Esophagus mucosa (tissue), 1 donor: Measurements from ENCODE around the gene LDHAL6A. TPM values are rescaled to one million over a fixed set of nuclear protein-coding genes. Genes with fewer than 3 reads are reported as not detected.

Experiments used
- ATAC-seq: fragments of 200-7000 bp; cut with Tn5 transposase; one replicate; pipeline ENCODE4 v1.9.1; 2020
- total RNA-seq: library from RNA; stranded (reverse); gene quantifications from one replicate; pipeline ENCODE4 v1.2.4, GENCODE V29; 2023
- donor health status: DM: yes; HTN: yes; CAD: no.

The LDHAL6A gene
- total RNA-seq = not detected

- no peak for ATAC-seq
Observed at GRCh38 chr11:18455686-18456372, at the start of gene LDHAL6A. TSS of gene LDHAL6A (plus strand) at chr11:18455856. CDS start at chr11:18456681, 825 bp downstream.

DNA sequence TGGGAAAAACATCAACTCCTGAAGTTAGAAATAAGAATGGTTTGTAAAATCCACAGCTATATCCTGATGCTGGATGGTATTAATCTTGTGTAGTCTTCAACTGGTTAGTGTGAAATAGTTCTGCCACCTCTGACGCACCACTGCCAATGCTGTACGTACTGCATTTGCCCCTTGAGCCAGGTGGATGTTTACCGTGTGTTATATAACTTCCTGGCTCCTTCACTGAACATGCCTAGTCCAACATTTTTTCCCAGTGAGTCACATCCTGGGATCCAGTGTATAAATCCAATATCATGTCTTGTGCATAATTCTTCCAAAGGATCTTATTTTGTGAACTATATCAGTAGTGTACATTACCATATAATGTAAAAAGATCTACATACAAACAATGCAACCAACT is 48.3 kb upstream of the LDHAL6A start:
- peak; percentile 55 for ATAC-seq

DNA sequence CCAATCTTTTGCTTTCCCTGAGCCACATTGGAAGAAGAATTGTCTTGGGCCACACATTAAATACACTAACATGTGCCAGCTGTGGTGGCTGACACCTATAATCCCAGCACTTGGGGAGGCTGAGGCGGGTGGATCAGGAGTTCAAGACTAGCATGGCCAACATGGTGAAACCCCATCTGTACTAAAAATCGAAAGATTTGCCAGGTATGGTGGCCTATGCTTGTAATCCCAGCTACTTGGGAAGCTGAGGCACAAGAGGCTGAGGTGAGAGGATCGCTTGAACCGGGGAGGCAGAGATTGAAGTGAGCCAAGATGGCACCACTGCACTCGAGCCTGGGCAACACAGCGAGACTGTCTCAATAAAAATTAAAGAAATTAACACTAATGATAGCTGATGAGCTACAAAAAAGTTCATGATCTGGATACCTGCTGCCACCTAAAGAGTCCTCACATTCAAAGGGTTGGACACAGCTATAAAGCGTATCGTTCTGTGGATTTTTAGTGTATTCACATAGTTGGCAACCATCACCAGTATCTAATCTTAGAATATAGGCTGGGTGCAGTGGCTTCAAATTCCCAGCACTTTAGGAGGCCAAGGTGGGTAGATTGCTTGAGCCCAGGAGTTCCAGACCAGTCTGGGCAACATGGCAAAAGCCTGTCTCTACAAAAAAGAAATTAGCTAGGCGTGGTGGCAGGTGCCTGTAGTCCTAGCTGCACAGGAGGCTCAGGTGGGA is 46.9 kb upstream of the LDHAL6A start:
- ATAC-seq = peak; percentile 22

DNA sequence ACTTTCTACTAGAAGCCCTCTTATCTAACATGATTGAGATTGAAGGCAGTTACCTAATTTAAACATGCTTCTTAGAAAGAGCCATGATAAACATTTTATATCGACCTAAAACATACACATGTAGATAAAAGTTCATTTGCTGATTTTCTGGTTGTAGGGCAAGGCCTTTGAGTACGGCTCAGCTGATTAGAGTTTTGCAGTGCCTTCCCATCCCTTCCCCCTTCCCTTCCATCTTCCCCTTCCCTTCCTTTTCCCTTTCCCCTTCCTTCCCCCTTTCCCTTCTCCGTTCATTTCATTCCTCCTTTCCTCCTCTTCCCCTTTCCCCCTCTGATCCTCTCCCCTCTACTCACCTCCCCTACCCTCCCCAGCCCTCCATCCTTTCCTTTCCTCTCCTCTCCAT is 39.2 kb upstream of the LDHAL6A start:
- no peak for ATAC-seq

DNA sequence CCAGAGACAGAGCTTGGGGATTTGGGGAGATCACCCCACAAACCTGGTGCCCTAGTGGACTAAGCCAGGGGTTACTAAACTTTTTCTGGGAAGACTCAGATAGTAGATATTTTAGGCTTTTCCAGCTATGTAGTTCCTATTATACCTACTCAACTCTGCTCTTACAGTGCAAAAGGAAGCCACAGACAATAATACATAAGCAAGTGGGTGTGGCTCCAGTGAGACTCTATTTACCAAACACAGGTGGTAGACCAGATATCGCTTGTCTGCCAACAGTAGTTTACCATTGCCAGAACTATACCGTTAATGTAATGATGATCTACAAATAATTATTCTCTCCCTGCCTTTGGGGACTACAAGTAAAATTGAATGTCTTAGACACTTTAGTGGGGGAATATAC is 36.6 kb upstream of the LDHAL6A start:
- ATAC-seq = no peak

GRCh38 chr11:18420067-18420466 is 35.6 kb upstream of the LDHAL6A start:
- ATAC-seq = no peak

- no peak for ATAC-seq
Observed at GRCh38 chr11:18427240-18427639, 28.4 kb upstream of the LDHAL6A start.

GRCh38 chr11:18429332-18429731 is 26.3 kb upstream of the LDHAL6A start:
- no peak for ATAC-seq

GRCh38 chr11:18438691-18439090 is 17.0 kb upstream of the LDHAL6A start:
- ATAC-seq = no peak

DNA sequence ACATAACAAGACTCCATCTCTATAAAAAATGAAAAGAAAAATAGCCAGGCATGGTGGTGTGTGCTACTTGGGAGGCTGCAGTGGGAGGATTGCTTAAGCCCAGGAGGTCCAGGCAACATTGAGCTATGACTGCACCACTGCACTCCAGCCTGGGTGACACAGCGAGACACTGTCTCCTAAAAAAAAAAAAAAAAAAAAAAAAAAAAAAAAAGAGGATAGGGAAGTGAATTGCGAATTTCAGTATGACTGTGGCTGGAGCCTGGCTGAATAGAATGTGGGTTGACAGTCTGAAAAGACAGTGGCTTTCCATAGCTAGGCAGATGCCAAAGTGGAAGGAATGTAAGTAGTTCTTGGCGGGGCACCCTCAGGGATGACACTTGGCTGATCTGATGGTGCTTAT is 6.4 kb upstream of the LDHAL6A start:
- no peak for ATAC-seq

DNA sequence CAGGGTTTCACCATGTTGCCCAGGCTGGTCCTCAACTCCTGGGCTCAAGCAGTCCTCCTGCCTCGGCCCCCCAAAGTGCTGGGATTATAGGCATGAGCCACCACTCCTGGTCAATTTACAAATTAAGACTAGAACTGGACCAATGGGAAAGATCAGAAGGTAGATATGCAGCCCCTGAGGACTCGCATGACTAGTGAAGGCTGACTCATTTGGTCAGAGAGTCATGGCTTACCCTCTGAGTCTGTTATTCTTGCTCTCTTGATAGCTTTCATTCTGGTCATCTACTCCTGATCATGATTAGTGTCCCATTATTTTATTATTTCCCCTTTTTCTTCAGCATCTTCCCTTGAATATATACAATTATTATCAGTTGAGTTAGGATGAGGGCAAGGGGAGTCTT is 2.7 kb upstream of the LDHAL6A start:
- ATAC-seq = no peak

- ATAC-seq = peak; percentile 81
Observed at GRCh38 chr11:18457450-18457849, 1.8 kb downstream of the LDHAL6A start.

GRCh38 chr11:18459634-18460033 is 4.0 kb downstream of the LDHAL6A start:
- ATAC-seq = no peak

DNA sequence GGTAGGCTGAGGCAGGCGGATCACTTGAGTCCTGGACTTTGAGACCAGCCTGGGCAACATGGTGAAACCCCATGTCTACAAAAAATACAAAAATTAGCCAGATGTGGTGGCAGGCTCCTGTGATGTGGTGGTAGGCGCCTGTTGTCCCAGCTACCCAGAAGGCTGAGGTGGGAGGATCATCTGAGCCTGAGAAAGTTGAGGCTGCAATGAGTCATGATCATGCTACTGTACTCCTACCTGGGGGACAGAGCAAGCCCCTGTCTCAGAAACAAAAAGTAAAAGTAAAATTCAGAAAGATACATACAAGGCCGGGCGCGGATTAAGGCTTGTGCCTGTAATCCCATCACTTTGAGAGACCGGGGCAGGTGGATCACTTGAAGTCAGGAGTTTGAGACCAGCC is 6.3 kb downstream of the LDHAL6A start:
- ATAC-seq = no peak

- no peak for ATAC-seq
Observed at GRCh38 chr11:18463439-18463838, 7.8 kb downstream of the LDHAL6A start.

GRCh38 chr11:18466402-18466801 is 10.7 kb downstream of the LDHAL6A start:
- no peak for ATAC-seq

DNA sequence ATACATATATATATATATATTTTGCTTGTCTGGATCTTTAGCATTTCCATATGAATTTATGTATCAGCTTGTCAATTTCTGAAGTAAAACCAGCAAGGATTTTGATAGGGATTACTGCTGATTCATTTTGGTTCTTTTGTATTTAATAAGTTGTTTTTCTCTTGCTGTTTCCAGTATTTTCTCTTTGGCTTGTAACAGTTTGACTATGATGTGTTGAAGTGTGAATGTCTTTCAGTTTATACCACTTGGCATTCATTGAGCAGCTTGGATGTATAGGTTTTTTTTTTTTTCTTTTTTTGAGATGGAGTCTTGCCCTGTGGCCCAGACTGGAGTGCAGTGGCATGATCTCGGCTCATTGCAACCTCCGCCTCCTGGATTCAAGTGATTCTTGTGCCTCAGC is 12.4 kb downstream of the LDHAL6A start:
- no peak for ATAC-seq

DNA sequence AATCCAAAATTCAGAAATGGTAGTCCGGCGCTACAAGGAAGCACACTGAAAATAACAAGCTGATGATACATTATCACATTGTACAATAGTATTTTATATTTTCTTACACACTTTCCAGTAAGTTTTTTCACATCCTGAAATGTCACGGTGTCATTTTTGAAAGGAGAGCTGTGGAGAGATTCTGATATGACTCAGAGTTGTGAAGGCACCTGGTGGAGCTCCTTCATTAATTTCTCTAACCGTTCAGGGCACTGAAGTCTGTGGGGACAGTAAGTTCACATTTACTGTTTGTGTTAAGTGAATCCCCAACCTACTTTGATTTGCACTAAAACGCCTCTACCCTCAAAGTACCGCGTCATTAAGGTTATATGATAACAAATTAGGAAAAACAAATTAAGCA is 13.3 kb downstream of the LDHAL6A start:
- no peak for ATAC-seq

DNA sequence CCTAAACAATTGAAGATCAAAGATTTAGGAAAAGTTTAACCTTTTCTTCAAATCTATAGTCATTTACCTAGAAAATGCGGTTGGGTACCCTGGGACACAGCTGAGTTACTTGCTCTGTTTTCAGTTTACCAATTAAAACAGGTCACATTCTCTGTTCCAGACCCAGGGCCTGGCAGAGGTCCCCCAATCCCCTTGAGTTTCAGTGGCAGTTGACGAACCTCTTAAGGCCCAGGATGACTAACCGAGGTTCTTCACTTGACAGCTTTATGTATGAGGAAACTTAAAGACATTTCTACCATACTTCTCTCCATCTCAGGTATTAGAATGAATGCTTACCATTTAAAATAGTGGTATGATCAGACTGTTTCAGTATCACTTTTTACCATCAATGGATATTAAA is 16.3 kb downstream of the LDHAL6A start:
- no peak for ATAC-seq

GRCh38 chr11:18472587-18472986 is 16.9 kb downstream of the LDHAL6A start:
- no peak for ATAC-seq

DNA sequence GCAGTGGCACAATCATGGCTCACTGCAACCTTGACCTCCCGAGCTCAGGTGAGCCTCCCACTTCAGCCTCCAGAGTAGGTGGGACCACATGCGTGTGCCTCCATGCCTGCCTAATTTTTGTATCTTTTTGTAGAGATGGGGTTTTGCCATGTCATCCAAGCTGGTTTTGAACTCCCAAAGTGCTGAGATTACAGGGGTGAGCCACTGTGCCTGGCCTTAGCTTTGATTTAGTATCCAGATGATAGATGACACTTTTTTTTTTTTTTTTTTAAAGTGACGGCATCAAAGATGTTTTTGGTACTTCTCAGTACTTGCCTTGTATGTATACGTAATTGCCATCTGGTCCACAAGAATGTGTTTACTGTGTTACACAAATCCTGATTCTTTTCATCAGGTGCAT is 23.4 kb downstream of the LDHAL6A start:
- no peak for ATAC-seq

DNA sequence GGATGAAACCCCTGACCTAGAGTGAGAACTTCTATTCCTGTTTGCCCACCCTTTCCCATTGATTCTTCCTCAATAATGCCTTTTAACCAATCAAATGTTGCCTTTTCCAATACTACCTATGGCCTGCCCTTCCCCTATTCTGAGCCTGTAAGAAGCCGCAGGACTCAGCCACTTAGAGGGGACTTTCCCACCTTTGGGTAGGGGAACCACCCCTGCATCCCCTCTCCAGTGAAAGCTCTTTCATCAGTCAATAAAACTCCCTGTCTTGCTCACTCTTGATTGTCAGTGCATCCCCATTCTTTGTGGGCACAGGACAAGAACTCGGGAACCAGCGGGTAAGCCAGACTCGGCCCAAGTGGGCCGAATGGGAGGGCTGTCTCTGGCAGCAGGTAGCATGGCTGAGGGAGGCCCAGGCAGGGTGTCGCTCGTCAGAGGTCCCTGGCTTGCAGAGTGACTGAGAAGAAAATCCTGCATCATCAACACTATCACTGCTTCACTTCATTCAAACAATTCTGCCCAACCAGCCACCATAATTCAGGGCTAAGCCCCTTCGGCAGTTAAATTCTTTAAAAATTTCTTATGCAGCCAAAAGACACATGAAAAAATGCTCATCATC is 30.4 kb downstream of the LDHAL6A start:
- no peak for ATAC-seq

- peak; percentile 60 for ATAC-seq
Observed at GRCh38 chr11:18490319-18490718, 34.7 kb downstream of the LDHAL6A start.
